HG02884 (cell line): ENCODE measurements around the gene CALCOCO1.

Source experiments
- ATAC-seq: cut with Tn5 transposase; IDR thresholded peaks from one replicate; pipeline ENCODE4 v1.9.1; 2021; ENCODE audit warnings: mild to moderate bottlenecking, moderate library complexity; ENCODE audit not compliant: unreplicated experiment

CALCOCO1 gene

GRCh38 chr12:53752621-53753020, 25.4 kb upstream of the CALCOCO1 start:
- no peak for ATAC-seq

GRCh38 chr12:53752192-53752601, 24.9 kb upstream of the CALCOCO1 start:
- ATAC-seq = no peak

GRCh38 chr12:53751336-53752191, 24.3 kb upstream of the CALCOCO1 start, which contains the start of gene CISTR:
Gene CISTR (minus strand): TSS chr12:53751979.
- ATAC-seq = peak; percentile 36

GRCh38 chr12:53750812-53751335, 23.6 kb upstream of the CALCOCO1 start:
- peak; percentile 35 for ATAC-seq

- no peak for ATAC-seq
Observed at GRCh38 chr12:53749986-53750811, 22.9 kb upstream of the CALCOCO1 start.

GRCh38 chr12:53748072-53748840, 21.0 kb upstream of the CALCOCO1 start:
- ATAC-seq = no peak

- no peak for ATAC-seq
Observed at GRCh38 chr12:53747095-53747494, 19.8 kb upstream of the CALCOCO1 start.

- ATAC-seq = no peak
Observed at GRCh38 chr12:53746592-53747092, 19.4 kb upstream of the CALCOCO1 start.

- ATAC-seq = no peak
Observed at GRCh38 chr12:53744751-53745150, 17.5 kb upstream of the CALCOCO1 start.

GRCh38 chr12:53744130-53744441, 16.8 kb upstream of the CALCOCO1 start:
- ATAC-seq = no peak

GRCh38 chr12:53743266-53744129, 16.2 kb upstream of the CALCOCO1 start:
- no peak for ATAC-seq

GRCh38 chr12:53740130-53740491, 12.9 kb upstream of the CALCOCO1 start:
- no peak for ATAC-seq

GRCh38 chr12:53739214-53740129, 12.2 kb upstream of the CALCOCO1 start:
- ATAC-seq = no peak

- ATAC-seq = no peak
Observed at GRCh38 chr12:53738406-53739213, 11.4 kb upstream of the CALCOCO1 start.

GRCh38 chr12:53737951-53738405, 10.7 kb upstream of the CALCOCO1 start:
- no peak for ATAC-seq

GRCh38 chr12:53737093-53737808, 10.0 kb upstream of the CALCOCO1 start:
- no peak for ATAC-seq

- no peak for ATAC-seq
Observed at GRCh38 chr12:53736592-53736991, 9.3 kb upstream of the CALCOCO1 start.
